Large intestine (tissue), 3 donors: ENCODE results near the gene XXYLT1. TPM values are rescaled to one million over a fixed set of nuclear protein-coding genes. Genes with fewer than 3 reads are reported as not detected.
"Not testable (repeated sequence)": the region's sequence is repeated elsewhere in the genome, so short reads cannot be mapped to it uniquely, and the experiment has no call there.

Experiments
- DNase-seq, 2 donors: peaks; one replicate each; pipeline versions ENCODE4 v3.0.0 to v3.0.0-alpha.2; 2013
- H3K27ac ChIP-seq: one replicate; pipeline ENCODE4 v1.5.1; 2013; ENCODE audit warnings: low read length
- H3K27me3 ChIP-seq: 2 replicates; pipeline ENCODE4 v1.6.1; 2013; ENCODE audit warnings: low read length; ENCODE audit not compliant: control insufficient read depth, insufficient read depth
- H3K36me3 ChIP-seq: 2 replicates; pipeline ENCODE4 v1.6.1; 2013; ENCODE audit warnings: low read length; ENCODE audit not compliant: control insufficient read depth, insufficient read depth
- H3K4me1 ChIP-seq: one replicate; pipeline ENCODE4 v1.6.1; 2013; ENCODE audit warnings: low read length; ENCODE audit not compliant: control insufficient read depth, insufficient read depth
- H3K4me3 ChIP-seq: one replicate; pipeline ENCODE4 v1.5.1; 2013; ENCODE audit warnings: low read length
- H3K9me3 ChIP-seq: one replicate; pipeline ENCODE4 v1.6.1; 2013; ENCODE audit warnings: mild to moderate bottlenecking, low read depth, low read length, moderate library complexity; ENCODE audit not compliant: control insufficient read depth
- WGBS: methylation state at CpG from one replicate; pipeline ENCODE4 v1.1.5; 2013; ENCODE audit warnings: low lambda C conversion rate; ENCODE audit not compliant: insufficient coverage; 5-methylcytosine and 5-hydroxymethylcytosine counted together
- polyA plus RNA-seq: library from polyadenylated mRNA; unstranded; fragments of 120-200 nt; gene quantifications from one replicate; pipeline ENCODE4 v1.2.1, GENCODE V29; 2013

The XXYLT1 gene
- polyA plus RNA-seq, 1 donor, result 14.0 TPM

- H3K4me1 ChIP-seq, result peaks cover 15% of the 10 kb centered on the region
- H3K27me3 ChIP-seq, result peaks cover 2% of the 10 kb centered on the region
- no peak overlapping the region for H3K4me3 ChIP-seq
- no peaks in the 10 kb centered on the region for H3K9me3 ChIP-seq
- H3K36me3 ChIP-seq, result no peaks in the 10 kb centered on the region
- 81% methylated on average over 4 of the region's 5 CpGs for WGBS
- no peak for DNase-seq
- H3K27ac ChIP-seq, result no peak overlapping the region
Observed at GRCh38 chr3:195038161-195038560, 232.8 kb downstream of the XXYLT1 start.

- H3K4me3 ChIP-seq, H3K9me3 ChIP-seq, H3K36me3 ChIP-seq, DNase-seq, H3K27ac ChIP-seq, H3K27me3 ChIP-seq: not testable (repeated sequence)
- H3K4me1 ChIP-seq, result peaks cover 18% of the 10 kb centered on the region
- 94% methylated on average over 2 of the region's 3 CpGs for WGBS
Observed at GRCh38 chr3:195037586-195037985, 233.4 kb downstream of the XXYLT1 start.

GRCh38 chr3:195036974-195037373, 234.0 kb downstream of the XXYLT1 start:
- 100% methylated on average over 3 of the region's 5 CpGs for WGBS
- no peaks in the 10 kb centered on the region for H3K27me3 ChIP-seq
- H3K4me1 ChIP-seq, result peaks cover 18% of the 10 kb centered on the region
- no peaks in the 10 kb centered on the region for H3K36me3 ChIP-seq
- H3K27ac ChIP-seq, result no peak overlapping the region
- no peak for DNase-seq
- no peaks in the 10 kb centered on the region for H3K9me3 ChIP-seq
- H3K4me3 ChIP-seq, result no peak overlapping the region

- no peaks in the 10 kb centered on the region for H3K36me3 ChIP-seq
- H3K4me3 ChIP-seq, result no peak overlapping the region
- 80% methylated on average over 1 of the region's 6 CpGs for WGBS
- no peaks in the 10 kb centered on the region for H3K9me3 ChIP-seq
- peaks cover 18% of the 10 kb centered on the region for H3K4me1 ChIP-seq
- no peak for DNase-seq
- H3K27ac ChIP-seq, result no peak overlapping the region
- no peaks in the 10 kb centered on the region for H3K27me3 ChIP-seq
Observed at GRCh38 chr3:195036574-195036973, 234.4 kb downstream of the XXYLT1 start.

GRCh38 chr3:195036203-195036505, 234.8 kb downstream of the XXYLT1 start:
- peaks cover 18% of the 10 kb centered on the region for H3K4me1 ChIP-seq
- H3K36me3 ChIP-seq, result no peaks in the 10 kb centered on the region
- 100% methylated on average over 1 of the region's 17 CpGs for WGBS
- DNase-seq, result no peak
- no peaks in the 10 kb centered on the region for H3K27me3 ChIP-seq
- H3K4me3 ChIP-seq, result no peak overlapping the region
- no peaks in the 10 kb centered on the region for H3K9me3 ChIP-seq
- H3K27ac ChIP-seq, result no peak overlapping the region

- H3K4me3 ChIP-seq, result no peak overlapping the region
- no peaks in the 10 kb centered on the region for H3K27me3 ChIP-seq
- WGBS, result no CpG with 5 or more reads among the region's 42 CpGs
- no peak overlapping the region for H3K27ac ChIP-seq
- H3K9me3 ChIP-seq, result no peaks in the 10 kb centered on the region
- peaks cover 18% of the 10 kb centered on the region for H3K4me1 ChIP-seq
- no peaks in the 10 kb centered on the region for H3K36me3 ChIP-seq
- DNase-seq, result no peak
Observed at GRCh38 chr3:195035345-195036202, 235.4 kb downstream of the XXYLT1 start.

GRCh38 chr3:195034541-195034940, 236.4 kb downstream of the XXYLT1 start:
- H3K4me1 ChIP-seq, result peaks cover 20% of the 10 kb centered on the region
- H3K27me3 ChIP-seq, result no peaks in the 10 kb centered on the region
- no peak for DNase-seq
- H3K36me3 ChIP-seq, result no peaks in the 10 kb centered on the region
- no peak overlapping the region for H3K4me3 ChIP-seq
- no peak overlapping the region for H3K27ac ChIP-seq
- WGBS, result no CpG with 5 or more reads among the region's 11 CpGs
- no peaks in the 10 kb centered on the region for H3K9me3 ChIP-seq

- no CpG with 5 or more reads among the region's 9 CpGs for WGBS
- DNase-seq, result peak in 1 of 2 donors; percentile 27
- Histone ChIP-seq H3K27ac (no peak overlapping the region), H3K36me3 (no peaks in the 10 kb centered on the region), H3K27me3 (no peaks in the 10 kb centered on the region), H3K9me3 (no peaks in the 10 kb centered on the region), H3K4me3 (no peak overlapping the region), H3K4me1 (peaks cover 20% of the 10 kb centered on the region)
Observed at GRCh38 chr3:195034101-195034500, 236.9 kb downstream of the XXYLT1 start.

GRCh38 chr3:195033531-195034091, 237.3 kb downstream of the XXYLT1 start:
- peak in 1 of 2 donors; percentile 46 for DNase-seq
- no CpG with 5 or more reads among the region's 12 CpGs for WGBS

GRCh38 chr3:195032955-195033354, 238.0 kb downstream of the XXYLT1 start:
- no peak for DNase-seq
- Histone ChIP-seq H3K9me3 (no peaks in the 10 kb centered on the region), H3K27ac (no peak overlapping the region), H3K27me3 (no peaks in the 10 kb centered on the region), H3K4me1 (peaks cover 20% of the 10 kb centered on the region), H3K4me3 (no peak overlapping the region), H3K36me3 (no peaks in the 10 kb centered on the region)
- WGBS, result 96% methylated on average over 5 of the region's 10 CpGs

More at GRCh38 chr3:195033531-195034091, 237.3 kb downstream of the XXYLT1 start:
- H3K36me3 ChIP-seq, result no peaks in the 10 kb centered on the region
- H3K9me3 ChIP-seq, result no peaks in the 10 kb centered on the region
- H3K27me3 ChIP-seq, result no peaks in the 10 kb centered on the region
- peaks cover 20% of the 10 kb centered on the region for H3K4me1 ChIP-seq
- H3K27ac ChIP-seq, result no peak overlapping the region
- H3K4me3 ChIP-seq, result no peak overlapping the region
